GM12875 (cell line): ENCODE measurements around the gene ZNHIT6.

Experiments used
- H3K4me3 ChIP-seq: one replicate; pipeline ENCODE4 v1.5.1; 2011; ENCODE audit warnings: low read depth, low read length, control low read depth
- TF ChIP-seq, protein P1 (sequence below): IDR thresholded peaks from 2 replicates; pipeline ENCODE4 v1.5.1; 2011; ENCODE audit warnings: low read depth, mild to moderate bottlenecking, control low read depth, inconsistent platforms, low read length, moderate library complexity, borderline replicate concordance; ENCODE audit not compliant: insufficient read depth

Gene ZNHIT6

DNA sequence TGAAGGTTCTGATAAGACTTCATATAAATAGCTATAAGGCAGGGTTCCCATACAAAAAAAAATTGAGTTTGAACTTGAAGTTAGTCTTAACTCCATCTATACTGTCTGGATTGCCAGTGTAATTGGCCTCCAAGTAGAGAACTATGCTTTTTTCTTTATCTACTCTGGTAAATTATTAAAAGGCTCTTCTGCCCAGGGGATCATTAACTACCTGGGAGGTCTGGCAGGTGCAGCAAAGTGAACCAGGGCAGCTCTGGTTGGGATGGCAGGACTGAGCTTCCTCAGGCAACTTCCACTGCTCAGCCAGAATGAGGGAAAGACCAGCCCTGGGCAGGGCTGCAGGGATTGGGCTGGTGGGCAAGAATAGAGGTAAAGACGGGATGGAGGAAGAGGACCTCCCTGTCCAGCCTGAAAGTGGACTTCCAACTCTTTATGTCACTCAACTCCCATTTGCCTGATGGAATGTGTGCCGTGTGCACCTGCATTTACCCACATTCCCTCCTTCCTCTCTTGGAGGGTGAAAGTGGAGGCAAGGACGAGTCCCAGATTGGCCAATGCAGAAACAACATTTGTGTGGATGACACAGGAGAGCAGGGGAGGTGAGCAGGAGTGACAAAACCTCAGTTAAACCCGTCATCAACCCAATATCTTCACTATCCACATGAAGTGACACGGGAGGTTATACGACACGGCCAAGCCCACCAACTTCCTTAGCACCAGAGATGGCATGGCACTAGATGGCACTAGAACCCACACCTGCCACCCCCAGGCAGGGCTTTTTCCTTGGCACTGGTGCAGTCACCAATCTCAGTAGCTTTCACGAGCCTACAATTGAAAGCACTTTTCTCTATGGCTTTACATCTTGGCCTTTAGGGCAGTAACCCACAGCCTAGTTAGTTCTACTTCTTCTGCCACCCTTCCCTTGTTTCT, 102.5 kb downstream of the ZNHIT6 start:
- TF ChIP-seq, protein P1, sequence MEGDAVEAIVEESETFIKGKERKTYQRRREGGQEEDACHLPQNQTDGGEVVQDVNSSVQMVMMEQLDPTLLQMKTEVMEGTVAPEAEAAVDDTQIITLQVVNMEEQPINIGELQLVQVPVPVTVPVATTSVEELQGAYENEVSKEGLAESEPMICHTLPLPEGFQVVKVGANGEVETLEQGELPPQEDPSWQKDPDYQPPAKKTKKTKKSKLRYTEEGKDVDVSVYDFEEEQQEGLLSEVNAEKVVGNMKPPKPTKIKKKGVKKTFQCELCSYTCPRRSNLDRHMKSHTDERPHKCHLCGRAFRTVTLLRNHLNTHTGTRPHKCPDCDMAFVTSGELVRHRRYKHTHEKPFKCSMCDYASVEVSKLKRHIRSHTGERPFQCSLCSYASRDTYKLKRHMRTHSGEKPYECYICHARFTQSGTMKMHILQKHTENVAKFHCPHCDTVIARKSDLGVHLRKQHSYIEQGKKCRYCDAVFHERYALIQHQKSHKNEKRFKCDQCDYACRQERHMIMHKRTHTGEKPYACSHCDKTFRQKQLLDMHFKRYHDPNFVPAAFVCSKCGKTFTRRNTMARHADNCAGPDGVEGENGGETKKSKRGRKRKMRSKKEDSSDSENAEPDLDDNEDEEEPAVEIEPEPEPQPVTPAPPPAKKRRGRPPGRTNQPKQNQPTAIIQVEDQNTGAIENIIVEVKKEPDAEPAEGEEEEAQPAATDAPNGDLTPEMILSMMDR, result no peak
- H3K4me3 ChIP-seq, result no peak overlapping the region

DNA sequence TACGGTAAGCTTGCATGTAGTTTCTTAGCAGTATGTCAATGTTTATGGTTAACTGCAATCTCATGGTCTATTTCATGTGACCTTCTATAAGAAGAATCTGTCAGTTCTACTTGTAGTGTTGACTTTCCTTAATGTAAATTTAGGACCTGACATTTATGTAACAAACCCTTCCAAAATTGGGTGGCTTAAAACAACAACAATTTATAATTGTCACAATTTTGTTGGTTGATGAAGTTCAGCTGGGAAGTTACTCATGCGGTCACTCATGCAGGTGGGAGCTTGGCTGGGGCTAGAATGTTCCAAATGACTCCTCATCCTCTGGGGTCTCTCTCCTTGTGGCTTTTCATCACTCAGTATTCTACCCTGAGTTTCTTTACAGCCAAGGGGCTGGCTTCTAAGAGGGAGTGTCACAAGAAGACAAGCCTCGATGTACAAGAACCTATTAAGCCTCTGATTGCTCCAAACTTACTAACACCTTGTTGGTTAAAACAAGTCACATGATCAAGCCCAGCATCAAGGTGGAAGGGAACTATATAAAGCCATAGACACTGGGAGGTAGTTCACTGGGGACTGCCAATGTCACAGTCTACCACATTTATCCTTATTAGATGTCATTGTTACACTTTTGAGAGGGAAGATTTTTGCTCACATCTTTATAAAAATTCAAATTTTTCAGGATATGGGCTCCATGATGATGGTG, 103.8 kb downstream of the ZNHIT6 start:
- H3K4me3 ChIP-seq, result no peak overlapping the region
- TF ChIP-seq, protein P1, result no peak

DNA sequence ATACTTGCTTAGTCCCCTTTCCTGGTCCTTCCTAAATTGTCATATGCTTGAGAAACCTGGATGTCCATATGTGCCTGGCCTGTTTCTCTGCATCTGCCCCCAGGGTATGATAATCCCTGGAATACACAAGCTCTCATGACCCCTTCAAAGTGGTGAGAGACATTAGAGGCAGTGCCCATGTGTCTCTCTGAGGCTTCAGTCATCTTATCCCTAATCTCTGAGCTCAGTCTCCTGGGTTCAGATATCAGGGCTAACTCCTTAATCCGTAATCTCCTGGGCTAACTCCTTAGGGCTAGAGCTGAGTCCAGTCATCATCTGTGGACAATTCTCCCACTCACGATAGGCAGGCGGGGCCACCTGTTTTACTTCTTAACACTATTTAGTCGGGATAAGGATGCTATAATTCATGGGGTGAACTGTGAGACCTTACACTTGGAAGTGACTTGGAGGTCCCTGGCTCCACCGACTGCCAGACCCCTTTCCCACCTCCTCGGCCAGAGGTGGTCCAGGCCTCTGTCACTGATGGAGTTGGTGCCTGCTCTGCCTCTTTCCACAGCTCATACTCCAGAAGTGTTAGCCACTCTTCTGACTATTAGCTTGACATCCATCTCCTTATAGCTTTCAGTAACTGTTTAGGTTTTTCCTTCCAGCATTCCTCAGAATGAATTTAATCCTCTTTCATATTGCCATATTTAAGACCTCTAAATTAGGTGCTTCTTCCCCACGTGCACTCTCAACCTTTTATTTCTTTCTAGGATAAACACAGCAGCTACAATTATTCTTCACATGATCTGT, 105.0 kb downstream of the ZNHIT6 start:
- TF ChIP-seq, protein P1, result no peak
- H3K4me3 ChIP-seq, result no peak overlapping the region

DNA sequence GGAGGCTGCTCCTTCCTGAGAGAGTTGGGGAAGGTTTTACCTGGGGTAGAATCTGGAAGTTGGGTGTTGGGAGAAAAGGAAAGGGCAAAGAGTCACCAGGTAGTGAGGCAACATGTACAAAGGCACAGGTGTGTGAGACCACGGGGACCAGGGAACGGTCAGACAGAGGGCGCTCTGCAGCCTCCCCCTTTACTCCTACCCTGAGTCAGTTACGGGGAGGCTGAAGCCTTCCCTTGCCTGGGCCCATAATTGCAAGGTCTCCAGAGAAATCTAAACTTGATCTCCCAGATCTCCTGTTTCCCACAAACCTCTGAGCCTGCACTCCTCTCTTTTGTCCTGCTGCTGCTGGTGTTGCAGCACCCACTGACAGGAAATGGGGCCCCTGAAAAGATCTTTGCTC, 105.7 kb downstream of the ZNHIT6 start:
- H3K4me3 ChIP-seq, result no peak overlapping the region
- TF ChIP-seq, protein P1, result no peak

DNA sequence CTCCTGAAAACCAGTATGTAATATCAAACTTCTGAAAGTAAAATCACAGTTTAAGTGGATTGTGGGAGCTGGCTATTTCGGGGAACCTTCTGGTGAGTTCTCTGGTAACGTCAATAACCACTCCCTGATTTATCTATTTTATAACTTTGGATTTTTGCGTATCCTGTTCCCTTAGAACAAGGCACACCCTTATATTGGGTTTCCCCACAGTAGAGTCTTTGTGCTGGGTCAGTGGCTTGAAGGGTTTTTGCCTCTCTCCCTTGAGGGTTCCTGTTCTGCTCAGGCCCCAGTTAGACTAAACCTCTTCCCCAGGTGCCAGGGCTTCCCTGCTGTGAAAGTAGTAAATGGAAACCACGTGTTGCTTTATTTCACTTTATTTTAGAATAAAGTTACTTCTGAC, 106.3 kb downstream of the ZNHIT6 start:
- no peak overlapping the region for H3K4me3 ChIP-seq
- TF ChIP-seq, protein P1, result no peak

DNA sequence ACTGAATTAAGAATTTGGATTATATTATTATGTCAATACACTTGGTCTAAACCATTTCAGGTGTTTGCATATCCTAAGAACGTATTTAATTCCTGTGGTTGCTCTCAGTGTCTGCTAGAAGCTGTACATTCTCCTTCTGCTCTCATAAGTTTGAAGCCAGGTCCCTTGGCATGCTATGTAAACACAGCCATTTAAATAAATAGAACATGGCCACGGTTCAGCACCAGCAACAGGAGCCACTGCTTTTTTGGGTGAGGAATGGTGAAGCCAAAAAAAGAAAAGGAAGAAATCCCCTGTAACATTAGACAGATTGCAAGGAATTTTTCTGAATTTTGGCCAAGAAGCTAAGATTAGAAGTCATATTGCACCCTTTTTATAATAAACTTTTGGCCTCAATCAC, 108.6 kb downstream of the ZNHIT6 start:
- TF ChIP-seq, protein P1, result no peak
- H3K4me3 ChIP-seq, result no peak overlapping the region
